Endothelial cell (in vitro differentiated cells): ENCODE measurements around the gene L3MBTL1. TPM values are rescaled to one million over a fixed set of nuclear protein-coding genes. Genes with fewer than 3 reads are reported as not detected.

ENCODE experiments used
- DNase-seq: peaks from one replicate; pipeline ENCODE4 v3.0.0; 2021; ENCODE audit warnings: low spot score
- H3K27ac Mint-ChIP-seq: one replicate; pipeline ENCODE4 v1.8.0; 2021; ENCODE audit warnings: mixed read lengths, inconsistent platforms; ENCODE audit not compliant: unreplicated experiment
- H3K27me3 Mint-ChIP-seq: one replicate; pipeline ENCODE4 v1.8.0; 2021; ENCODE audit warnings: mild to moderate bottlenecking, moderate library complexity, mixed read lengths, inconsistent platforms; ENCODE audit not compliant: unreplicated experiment
- H3K36me3 Mint-ChIP-seq: one replicate; pipeline ENCODE4 v1.8.0; 2021; ENCODE audit warnings: mild to moderate bottlenecking, low read depth, mixed read lengths, inconsistent platforms; ENCODE audit not compliant: unreplicated experiment
- H3K4me1 Mint-ChIP-seq: one replicate; pipeline ENCODE4 v1.8.0; 2021; ENCODE audit warnings: mild to moderate bottlenecking, mixed read lengths, inconsistent platforms; ENCODE audit not compliant: unreplicated experiment
- H3K4me3 Mint-ChIP-seq: one replicate; pipeline ENCODE4 v1.8.0; 2021; ENCODE audit warnings: mild to moderate bottlenecking, mixed read lengths, inconsistent platforms; ENCODE audit not compliant: unreplicated experiment
- H3K9me3 Mint-ChIP-seq: one replicate; pipeline ENCODE4 v1.8.0; 2021; ENCODE audit warnings: mixed read lengths, inconsistent platforms; ENCODE audit not compliant: unreplicated experiment
- total RNA-seq: library from RNA; stranded (reverse); fragmentation: NEBNext Ultra II Directional; extraction: Animal tissue kit (Norgen Biotek cat#: 25700); gene quantifications from one replicate; pipeline ENCODE4 v1.2.1, GENCODE V29; 2021; ENCODE audit not compliant: unreplicated experiment
- TF ChIP-seq, protein P1 (sequence below): fragments of 200-600 bp; sonication (generic); IDR thresholded peaks from one replicate; pipeline ENCODE4 v1.5.0; 2021; ENCODE audit warnings: antibody characterized with exemption; ENCODE audit not compliant: unreplicated experiment

Gene L3MBTL1
- total RNA-seq, 1 donor from 2014 or later = 19.8 TPM

DNA sequence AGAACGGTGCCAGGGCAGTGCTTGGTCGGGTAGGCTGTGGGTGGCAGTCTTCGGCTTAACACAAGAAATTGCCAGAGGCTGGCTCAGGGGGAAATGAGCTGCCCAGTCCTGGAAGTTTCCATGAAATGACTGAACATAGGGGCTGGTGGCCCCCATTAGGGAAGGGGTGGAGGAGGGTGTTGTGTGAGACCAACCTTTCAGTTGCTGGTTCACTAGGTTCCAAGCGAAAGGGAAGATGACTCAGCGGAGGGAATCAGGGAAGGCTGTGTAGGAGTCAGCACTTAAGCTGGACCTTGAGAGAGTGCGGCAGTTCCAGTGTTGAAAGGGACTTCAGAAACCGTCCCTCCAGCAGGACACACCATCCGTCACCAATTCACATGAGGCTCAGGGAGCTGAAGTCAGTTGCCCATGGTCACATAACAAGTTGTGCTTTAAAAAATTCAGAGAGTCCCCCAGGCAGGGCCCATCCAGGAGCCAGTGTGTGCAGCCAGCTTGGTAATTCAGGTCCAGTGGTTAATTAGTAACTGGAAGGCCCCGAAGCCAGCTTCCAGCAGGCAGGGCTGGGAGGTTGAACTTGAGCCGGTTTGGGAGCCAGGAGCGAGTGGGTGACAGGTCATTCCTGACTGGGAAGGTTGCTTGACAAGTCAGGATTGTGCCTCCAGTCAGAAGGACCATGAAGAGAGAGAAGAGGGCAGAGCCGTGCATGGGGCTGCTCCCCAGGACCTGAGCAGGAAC is 51.1 kb downstream of the L3MBTL1 start, which contains the start of gene SGK2:
TSS of gene SGK2 (plus strand) at position 616 of the 735 bp plus-strand sequence. CDS start 7,469 bp downstream, outside the sequence.
- peak within 1 kb of the TSS; percentile 59 for H3K27ac Mint-ChIP-seq
- H3K4me1 Mint-ChIP-seq = peaks cover 28% of the 10 kb centered on the region
- DNase-seq = no peak
- no peaks in the 10 kb centered on the region for H3K36me3 Mint-ChIP-seq
- H3K27me3 Mint-ChIP-seq = peaks cover 2% of the 10 kb centered on the region
- H3K4me3 Mint-ChIP-seq = no peak within 1 kb of the TSS
- no peaks in the 10 kb centered on the region for H3K9me3 Mint-ChIP-seq
- TF ChIP-seq, protein P1, sequence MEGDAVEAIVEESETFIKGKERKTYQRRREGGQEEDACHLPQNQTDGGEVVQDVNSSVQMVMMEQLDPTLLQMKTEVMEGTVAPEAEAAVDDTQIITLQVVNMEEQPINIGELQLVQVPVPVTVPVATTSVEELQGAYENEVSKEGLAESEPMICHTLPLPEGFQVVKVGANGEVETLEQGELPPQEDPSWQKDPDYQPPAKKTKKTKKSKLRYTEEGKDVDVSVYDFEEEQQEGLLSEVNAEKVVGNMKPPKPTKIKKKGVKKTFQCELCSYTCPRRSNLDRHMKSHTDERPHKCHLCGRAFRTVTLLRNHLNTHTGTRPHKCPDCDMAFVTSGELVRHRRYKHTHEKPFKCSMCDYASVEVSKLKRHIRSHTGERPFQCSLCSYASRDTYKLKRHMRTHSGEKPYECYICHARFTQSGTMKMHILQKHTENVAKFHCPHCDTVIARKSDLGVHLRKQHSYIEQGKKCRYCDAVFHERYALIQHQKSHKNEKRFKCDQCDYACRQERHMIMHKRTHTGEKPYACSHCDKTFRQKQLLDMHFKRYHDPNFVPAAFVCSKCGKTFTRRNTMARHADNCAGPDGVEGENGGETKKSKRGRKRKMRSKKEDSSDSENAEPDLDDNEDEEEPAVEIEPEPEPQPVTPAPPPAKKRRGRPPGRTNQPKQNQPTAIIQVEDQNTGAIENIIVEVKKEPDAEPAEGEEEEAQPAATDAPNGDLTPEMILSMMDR = no peak

DNA sequence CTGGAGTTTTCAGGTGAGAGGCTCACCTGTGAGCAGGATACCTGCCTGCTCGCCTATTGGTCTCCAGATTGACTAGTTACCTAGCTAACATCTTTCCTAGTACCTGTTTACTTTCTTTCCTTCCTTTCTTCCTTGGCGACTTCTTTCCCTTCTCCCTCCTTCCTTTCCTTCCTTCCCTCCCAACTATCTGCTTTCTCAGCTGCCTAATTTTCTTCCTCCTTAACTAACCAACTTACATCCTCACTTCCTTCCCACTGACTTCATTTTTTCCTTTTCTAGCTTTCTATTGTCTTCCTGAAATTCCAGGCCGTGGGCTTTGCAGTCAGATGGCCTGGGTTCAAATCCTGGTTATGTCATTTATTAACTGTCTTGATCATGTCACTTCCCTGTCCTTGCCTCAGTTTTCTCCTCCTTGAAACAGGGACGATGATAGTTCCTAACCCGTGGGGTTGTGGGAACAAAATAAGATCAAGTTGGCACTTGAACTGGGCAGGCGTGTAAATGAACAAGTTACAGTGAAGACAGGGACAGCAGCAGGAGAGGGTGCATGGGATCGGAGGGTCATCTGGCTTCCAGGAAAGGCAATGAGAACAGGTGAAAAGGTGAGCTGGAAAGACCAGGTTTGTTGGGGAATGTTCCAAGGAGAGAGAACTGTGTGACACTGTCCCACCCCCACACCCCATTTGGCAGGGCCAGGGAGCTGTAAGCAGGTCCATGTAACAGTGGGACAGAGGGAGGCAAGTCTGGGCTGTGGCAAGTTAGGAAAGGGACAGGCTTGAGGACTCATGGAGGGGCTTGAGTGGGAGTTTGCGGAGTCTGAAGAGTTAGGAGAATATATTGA is 51.9 kb downstream of the L3MBTL1 start:
- DNase-seq = no peak
- no peaks in the 10 kb centered on the region for H3K9me3 Mint-ChIP-seq
- no peak overlapping the region for H3K4me3 Mint-ChIP-seq
- H3K27ac Mint-ChIP-seq = peak overlapping the region; percentile 16
- H3K27me3 Mint-ChIP-seq = peaks cover 2% of the 10 kb centered on the region
- peaks cover 28% of the 10 kb centered on the region for H3K4me1 Mint-ChIP-seq
- H3K36me3 Mint-ChIP-seq = no peaks in the 10 kb centered on the region
- TF ChIP-seq, protein P1 = no peak

DNA sequence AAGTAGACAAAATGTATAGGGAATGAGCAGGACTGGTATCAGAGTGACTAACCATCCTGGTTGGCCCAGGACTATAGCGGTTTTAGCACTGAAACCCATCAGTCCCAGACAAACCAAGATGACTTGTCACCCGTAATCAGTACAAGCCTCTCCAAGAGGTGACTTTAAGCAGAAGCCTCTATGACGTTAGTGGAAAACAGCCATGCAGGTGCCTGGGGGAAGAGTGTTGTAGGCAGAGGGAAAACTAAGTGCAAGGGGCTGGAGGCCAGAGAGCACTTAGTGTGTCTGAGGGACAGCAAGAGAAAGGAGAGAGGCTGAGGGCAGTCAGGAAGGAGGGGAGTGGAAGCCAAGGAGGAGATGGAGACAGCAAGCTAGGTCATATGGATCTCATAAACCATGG is 53.5 kb downstream of the L3MBTL1 start:
- no peak overlapping the region for H3K27ac Mint-ChIP-seq
- no peaks in the 10 kb centered on the region for H3K9me3 Mint-ChIP-seq
- no peak for DNase-seq
- peaks cover 26% of the 10 kb centered on the region for H3K4me1 Mint-ChIP-seq
- peaks cover 4% of the 10 kb centered on the region for H3K27me3 Mint-ChIP-seq
- no peaks in the 10 kb centered on the region for H3K36me3 Mint-ChIP-seq
- TF ChIP-seq, protein P1 = no peak
- H3K4me3 Mint-ChIP-seq = no peak overlapping the region

DNA sequence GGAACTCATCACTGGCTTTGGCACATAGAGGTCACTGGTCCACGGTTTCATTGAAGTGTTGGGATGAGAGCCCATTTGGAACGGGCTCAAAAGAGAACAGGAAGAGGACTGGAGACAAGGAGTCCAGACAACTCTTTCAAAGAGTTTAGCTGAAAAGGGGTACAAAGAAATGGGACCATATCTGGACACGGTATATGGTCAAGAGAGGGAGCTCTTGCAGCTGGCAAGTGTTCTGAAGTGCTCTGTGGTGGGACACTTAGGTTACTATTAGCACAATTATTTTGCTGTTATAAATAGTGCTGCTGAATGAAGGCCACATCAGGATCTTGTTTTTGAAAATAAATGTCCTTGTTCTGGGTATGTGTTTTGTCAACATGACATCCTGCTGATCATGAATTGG is 55.9 kb downstream of the L3MBTL1 start:
- H3K9me3 Mint-ChIP-seq = no peaks in the 10 kb centered on the region
- H3K36me3 Mint-ChIP-seq = no peaks in the 10 kb centered on the region
- no peak overlapping the region for H3K27ac Mint-ChIP-seq
- no peak overlapping the region for H3K4me3 Mint-ChIP-seq
- TF ChIP-seq, protein P1 = no peak
- peaks cover 4% of the 10 kb centered on the region for H3K27me3 Mint-ChIP-seq
- H3K4me1 Mint-ChIP-seq = peaks cover 13% of the 10 kb centered on the region
- DNase-seq = no peak
